K562 (cell line): ENCODE results near the gene IL17RC. TPM values are rescaled to one million over a fixed set of nuclear protein-coding genes. Genes with fewer than 3 reads are reported as not detected.

Source experiments
- AFF1 ChIP-seq, 2 experiments: fragments of 450-650 bp; IDR thresholded peaks; 2 replicates each; pipeline ENCODE4 v1.6.1; 2018; ENCODE audit warnings: mild to moderate bottlenecking in 2 of 2, low read depth in 1 of 2; ENCODE audit not compliant: partially characterized antibody in 2 of 2
- ARID3B ChIP-seq: fragments of 250-450 bp; sonication (Bioruptor Pico); IDR thresholded peaks from 2 replicates; pipeline ENCODE4 v1.4.0; 2020; ENCODE audit warnings: borderline replicate concordance
- CUX1 ChIP-seq: fragments of 200-800 bp; sonication (Bioruptor generic); IDR thresholded peaks from 2 replicates; pipeline ENCODE4 v1.6.1; 2016; ENCODE audit warnings: missing genetic modification characterization, missing compliant biosample characterization
- L3MBTL2 ChIP-seq: fragments of 450-650 bp; IDR thresholded peaks from 2 replicates; pipeline ENCODE4 v1.6.1; 2016; ENCODE audit warnings: mild to moderate bottlenecking, moderate library complexity
- PKNOX1 ChIP-seq: fragments of 450-650 bp; IDR thresholded peaks from 2 replicates; pipeline ENCODE4 v1.6.1; 2016
- RCOR1 ChIP-seq, 2 experiments: IDR thresholded peaks; 2 replicates each; pipeline ENCODE4 v1.6.1; 2012; ENCODE audit warnings: low read depth in 2 of 2, low read length in 2 of 2, borderline replicate concordance in 1 of 2, improper control_type of control experiment in 1 of 2
- SMARCC2 ChIP-seq: fragments of 450-650 bp; IDR thresholded peaks from 2 replicates; pipeline ENCODE4 v1.6.1; 2017; ENCODE audit warnings: antibody characterized with exemption, moderate library complexity, mild to moderate bottlenecking, low read depth
- ZNF592 ChIP-seq: fragments of 450-650 bp; IDR thresholded peaks from 2 replicates; pipeline ENCODE4 v1.6.1; 2017; ENCODE audit warnings: antibody characterized with exemption, mild to moderate bottlenecking
- polyA plus RNA-seq, 8 experiments: library from polyadenylated mRNA; depleted of rRNA in 4 of 8; stranded (reverse) in 5 of 8; unstranded in 3 of 8; fragments of >200 nt; fragmentation: Nextera tagmentation in 2 of 8; fragmentation: Illumina TruSeq in 1 of 8; extraction: Ambion mirVana in 2 of 8; extraction: Trizol in 1 of 8; gene quantifications; 2 replicates each; pipeline versions ENCODE4 v1.2.1 to v1.2.3, GENCODE V29; 2011 to 2014; ENCODE audit warnings: inconsistent platforms in 1 of 8, missing spikeins in 1 of 8
- total RNA-seq, 7 experiments: library from RNA; depleted of rRNA in 6 of 7; stranded (reverse); fragments of >200 nt in 6 of 7; fragmentation: Illumina TruSeq in 2 of 7; extraction: Trizol in 2 of 7; gene quantifications; 2 replicates each; pipeline versions ENCODE4 v1.2.1 to v1.2.3, GENCODE V29; 2011 to 2021; ENCODE audit warnings: low replicate concordance in 1 of 7

IL17RC gene
- total and polyA plus RNA-seq, 9 of the 15 experiments (the other 6 are each of a cell fraction or from before 2014, with no cell fraction given): 0.15 to 11.4 (median 7.1) TPM; not detected in 1

GRCh38 chr3:9884555-9885165 lies 32.2 kb upstream of the IL17RC start (continued):
- TF ChIP-seq PKNOX1 (peak; percentile 91), CUX1 (CRISPR knock-in tag) (0 out of 2 replicates have a peak, but pooled peaks have one; percentile 50), AFF1 (IDR thresholded peaks at IDR 0.05; ENCODE audit: low read depth in 1 of 2, partially characterized antibody in 2 of 2) (peak in 1 of 2 experiments; percentile 35), SMARCC2 (peak; percentile 62), ARID3B (no peak), L3MBTL2 (peak; percentile 84), RCOR1 (IDR thresholded peaks at IDR 0.05; ENCODE audit: borderline replicate concordance in 1 of 2, low read depth in 2 of 2, low read length in 2 of 2) (peak in 1 of 2 experiments; percentile 89; a peak in 2 of 4 replicates), ZNF592 (peak; percentile 46; the same call in 1 of the 2 replicates)
